ENCODE results near the gene MED13L.

The MED13L gene

DNA sequence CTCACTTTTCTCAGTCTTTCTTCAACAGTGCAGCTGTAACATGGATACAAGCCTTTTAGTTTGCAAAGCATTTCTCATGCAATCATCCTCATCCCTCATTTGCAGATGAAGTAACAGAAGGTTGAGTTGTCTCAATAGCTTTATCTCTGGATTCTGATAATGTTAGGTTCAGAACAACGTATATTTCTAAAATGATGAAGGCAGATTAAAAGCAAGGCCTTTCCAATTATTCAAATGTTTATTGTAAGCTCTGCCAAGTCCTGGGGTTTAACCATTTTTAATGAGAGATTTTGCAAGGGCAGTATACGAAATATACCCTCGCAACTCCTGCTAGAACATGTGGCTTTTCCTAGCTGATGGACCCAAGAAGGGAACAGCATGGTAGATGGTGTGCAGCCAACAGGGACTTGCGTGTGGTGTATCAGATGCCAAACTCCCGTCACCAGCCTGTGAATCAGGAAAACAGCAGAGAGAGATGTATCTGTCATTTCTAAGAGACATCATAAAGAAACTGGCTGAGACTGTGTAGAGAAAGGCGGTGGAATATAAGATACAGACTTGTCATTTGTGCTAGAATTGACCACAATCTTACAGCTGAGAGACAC, 319.7 kb downstream of the MED13L start:
- no peak overlapping the region for H3K9ac ChIP-seq (ENCODE audit: low read length)
- no peak overlapping the region for H3K4me3 ChIP-seq (ENCODE audit: insufficient read depth, low read length, poor library complexity, severe bottlenecking)
- no peaks in the 10 kb centered on the region for H3K27me3 ChIP-seq (ENCODE audit: low read length)
- no peaks in the 10 kb centered on the region for H3K36me3 ChIP-seq (ENCODE audit: low read length)
- no peak overlapping the region for H2AFZ ChIP-seq (ENCODE audit: low read depth, low read length, severe bottlenecking)
- H3K9me2 ChIP-seq (replicated peaks; ENCODE audit: insufficient read depth, low read length), result no peaks in the 10 kb centered on the region
- no peaks in the 10 kb centered on the region for H4K20me1 ChIP-seq (ENCODE audit: low read depth, low read length)
- no peaks in the 10 kb centered on the region for H3K79me2 ChIP-seq (ENCODE audit: insufficient read depth, low read length)
- no peaks in the 10 kb centered on the region for H3K9me3 ChIP-seq (ENCODE audit: insufficient read depth, low read length)
- TF ChIP-seq CTCF (IDR thresholded peaks at IDR 0.05; ENCODE audit: insufficient read depth, low read length, poor library complexity, severe bottlenecking) (no peak), EZH2phosphoT487 (conservative IDR thresholded peaks at IDR 0.05; ENCODE audit: low read length) (no peak)
- H3K4me2 ChIP-seq (ENCODE audit: low read depth, low read length, poor library complexity, severe bottlenecking), result no peak overlapping the region
- no peaks in the 10 kb centered on the region for H3F3A ChIP-seq (ENCODE audit: insufficient read depth)
- H3K27ac ChIP-seq (ENCODE audit: low read depth, low read length), result no peak overlapping the region

- no peak overlapping the region for H3K4me2 ChIP-seq (ENCODE audit: low read depth, low read length, poor library complexity, severe bottlenecking)
Observed at GRCh38 chr12:115956659-115957058, 320.8 kb downstream of the MED13L start.

GRCh38 chr12:115956236-115956635, 321.3 kb downstream of the MED13L start:
- Histone ChIP-seq H3K4me2 (ENCODE audit: low read depth, low read length, poor library complexity, severe bottlenecking) (no peak overlapping the region), H3K27me3 (ENCODE audit: low read length) (no peaks in the 10 kb centered on the region), H3K79me2 (ENCODE audit: insufficient read depth, low read length) (no peaks in the 10 kb centered on the region), H3K9me3 (ENCODE audit: insufficient read depth, low read length) (no peaks in the 10 kb centered on the region), H2AFZ (ENCODE audit: low read depth, low read length, severe bottlenecking) (no peak overlapping the region), H4K20me1 (ENCODE audit: low read depth, low read length) (no peaks in the 10 kb centered on the region), H3K9me2 (replicated peaks; ENCODE audit: insufficient read depth, low read length) (no peaks in the 10 kb centered on the region), H3K4me3 (ENCODE audit: insufficient read depth, low read length, poor library complexity, severe bottlenecking) (no peak overlapping the region), H3K27ac (ENCODE audit: low read depth, low read length) (no peak overlapping the region), H3K36me3 (ENCODE audit: low read length) (no peaks in the 10 kb centered on the region), H3K9ac (ENCODE audit: low read length) (no peak overlapping the region), H3F3A (ENCODE audit: insufficient read depth) (no peaks in the 10 kb centered on the region)
- TF ChIP-seq EZH2phosphoT487 (conservative IDR thresholded peaks at IDR 0.05; ENCODE audit: low read length) (no peak), CTCF (IDR thresholded peaks at IDR 0.05; ENCODE audit: insufficient read depth, low read length, poor library complexity, severe bottlenecking) (no peak)

More at GRCh38 chr12:115956659-115957058, 320.8 kb downstream of the MED13L start:
- H3K9me2 ChIP-seq (replicated peaks; ENCODE audit: insufficient read depth, low read length), result no peaks in the 10 kb centered on the region
- no peaks in the 10 kb centered on the region for H3K27me3 ChIP-seq (ENCODE audit: low read length)
- H3K9ac ChIP-seq (ENCODE audit: low read length), result no peak overlapping the region
- H3K36me3 ChIP-seq (ENCODE audit: low read length), result no peaks in the 10 kb centered on the region
- H3K79me2 ChIP-seq (ENCODE audit: insufficient read depth, low read length), result no peaks in the 10 kb centered on the region
- no peak overlapping the region for H2AFZ ChIP-seq (ENCODE audit: low read depth, low read length, severe bottlenecking)
- TF ChIP-seq EZH2phosphoT487 (conservative IDR thresholded peaks at IDR 0.05; ENCODE audit: low read length) (no peak), CTCF (IDR thresholded peaks at IDR 0.05; ENCODE audit: insufficient read depth, low read length, poor library complexity, severe bottlenecking) (no peak)
- H4K20me1 ChIP-seq (ENCODE audit: low read depth, low read length), result no peaks in the 10 kb centered on the region
- H3F3A ChIP-seq (ENCODE audit: insufficient read depth), result no peaks in the 10 kb centered on the region
- H3K9me3 ChIP-seq (ENCODE audit: insufficient read depth, low read length), result no peaks in the 10 kb centered on the region
- H3K4me3 ChIP-seq (ENCODE audit: insufficient read depth, low read length, poor library complexity, severe bottlenecking), result no peak overlapping the region
- no peak overlapping the region for H3K27ac ChIP-seq (ENCODE audit: low read depth, low read length)

Data from SU-DHL-6 (cell line).